Measurements from ENCODE around the gene MYO3B.

- peak; percentile 8 for TF ChIP-seq CTCF (conservative IDR thresholded peaks at IDR 0.05)
- TF ChIP-seq ZFX (IDR thresholded peaks at IDR 0.05): no peak
These were observed 283.9 kb downstream of the MYO3B start for GRCh38 chr2:170461889-170462288.
